K562 (cell line): ENCODE data around the gene ZC3H13. TPM values are rescaled to one million over a fixed set of nuclear protein-coding genes. Genes with fewer than 3 reads are reported as not detected.

Source experiments
- ATAC-seq: fragments of 200-7000 bp; cut with Tn5 transposase; 3 replicates; pipeline ENCODE4 v1.9.1; 2020; ENCODE audit warnings: moderate library complexity
- BruUV-seq: library from RNA; stranded (reverse); fragments of 400-500 nt; replicated peaks from 2 replicates; lab custom pipeline; 2021; lab: Mats Ljungman, UMichigan
- CTCF ChIA-PET: fragments of 300-600 bp; formaldehyde crosslinking; extraction: SDS; loops from one replicate; lab custom pipeline; 2021; ENCODE audit warnings: low intra/inter-chr PET ratio; lab: Yijun Ruan, JAX
- POLR2A ChIA-PET: fragments of 300-600, 350-650 bp; sonication (Branson Sonifier 250); formaldehyde crosslinking; extraction: SDS; loops from one replicate; lab custom pipeline; 2021; ENCODE audit warnings: antibody characterized with exemption, inconsistent platforms; lab: Yijun Ruan, JAX
- DNase-seq, 4 experiments: peaks; one replicate each; pipeline versions ENCODE4 v3.0.0 to v3.0.0-alpha.2; 2011 to 2018; ENCODE audit warnings: low spot score in 3 of 4, mixed read lengths in 3 of 4; ENCODE audit errors: extremely low read depth in 1 of 4
- FAIRE-seq: peaks from 2 replicates; lab custom pipeline; 2011; peaks lifted over from hg19 to GRCh38; lab: Jason Lieb, UNC
- H2AFZ ChIP-seq: 2 replicates; pipeline ENCODE4 v1.6.0; 2011; ENCODE audit warnings: low read depth, low read length, control low read depth, inconsistent platforms
- H3K27ac ChIP-seq: fragments of 200-600 bp; 3 replicates; pipeline ENCODE4 v1.8.0; 2011; ENCODE audit warnings: low read depth, mild to moderate bottlenecking, control low read depth, inconsistent platforms, low read length, moderate library complexity, mixed read lengths; ENCODE audit errors: extremely low read depth
- H3K27me3 ChIP-seq, 2 experiments: fragments of 300-600 bp in 1 of 2; 2 replicates in 1 of 2; 3 replicates in 1 of 2; pipeline versions ENCODE4 v1.6.0 to v1.8.0; 2011; ENCODE audit warnings: inconsistent platforms in 2 of 2, low read length in 2 of 2, mild to moderate bottlenecking in 1 of 2, mixed read lengths in 1 of 2, moderate library complexity in 1 of 2; ENCODE audit not compliant: control insufficient read depth in 2 of 2, insufficient read depth in 2 of 2
- H3K36me3 ChIP-seq: fragments of 300-600 bp; 3 replicates; pipeline ENCODE4 v1.8.0; 2011; ENCODE audit warnings: mild to moderate bottlenecking, low read length, inconsistent platforms; ENCODE audit not compliant: control insufficient read depth, insufficient read depth
- H3K4me1 ChIP-seq, 2 experiments: fragments of 200-600 bp in 1 of 2; replicated peaks in 1 of 2; 2 replicates in 1 of 2; 3 replicates in 1 of 2; pipeline versions ENCODE4 v1.5.1 to v1.8.0; 2011; ENCODE audit warnings: inconsistent platforms in 2 of 2, low read length in 2 of 2, mild to moderate bottlenecking in 1 of 2, mixed read lengths in 1 of 2, moderate library complexity in 1 of 2; ENCODE audit not compliant: control insufficient read depth in 2 of 2, insufficient read depth in 2 of 2
- H3K4me2 ChIP-seq: 2 replicates; pipeline ENCODE4 v1.6.1; 2011; ENCODE audit warnings: low read length, control low read depth, inconsistent platforms, mixed read lengths; ENCODE audit not compliant: insufficient read depth
- H3K4me3 ChIP-seq: fragments of 200-600 bp; sonication (generic), shearing (Covaris generic); 2 replicates; pipeline ENCODE4 v1.5.1; 2016; ENCODE audit warnings: control low read depth, inconsistent platforms
- H3K79me2 ChIP-seq: fragments of 200-600 bp; 3 replicates; pipeline ENCODE4 v1.8.0; 2011; ENCODE audit warnings: low read length, inconsistent platforms; ENCODE audit not compliant: control insufficient read depth, insufficient read depth
- H3K9ac ChIP-seq, 2 experiments: 2 replicates each; pipeline versions ENCODE4 v1.6.0 to v1.6.1; 2011; ENCODE audit warnings: low read depth in 2 of 2, low read length in 2 of 2, control low read depth in 1 of 2, inconsistent platforms in 1 of 2, mild to moderate bottlenecking in 1 of 2, mixed read lengths in 1 of 2; ENCODE audit not compliant: insufficient read depth in 1 of 2
- H3K9me1 ChIP-seq: one replicate; pipeline ENCODE4 v1.6.0; 2011; ENCODE audit warnings: inconsistent platforms, mild to moderate bottlenecking, low read length, moderate library complexity; ENCODE audit not compliant: control insufficient read depth, insufficient read depth
- H3K9me3 ChIP-seq: replicated peaks from 2 replicates; pipeline ENCODE4 v1.5.1; 2011; ENCODE audit warnings: low read depth, low read length, inconsistent platforms; ENCODE audit not compliant: control insufficient read depth, insufficient read depth
- H4K20me1 ChIP-seq: replicated peaks from 2 replicates; pipeline ENCODE4 v1.6.1; 2011; ENCODE audit warnings: low read length, inconsistent platforms, mixed read lengths; ENCODE audit not compliant: control insufficient read depth, insufficient read depth
- BRD9 ChIP-seq: fragments of 450-650 bp; IDR thresholded peaks from 2 replicates; pipeline ENCODE4 v1.6.1; 2018; ENCODE audit warnings: low read depth; ENCODE audit not compliant: partially characterized antibody
- CBX1 ChIP-seq: sonication (generic); IDR thresholded peaks from 2 replicates; pipeline ENCODE4 v1.6.1; 2016; ENCODE audit warnings: antibody characterized with exemption, low read depth, mild to moderate bottlenecking
- CEBPB ChIP-seq: fragments of 450-650 bp; IDR thresholded peaks from 2 replicates; pipeline ENCODE4 v1.6.1; 2016; ENCODE audit warnings: missing genetic modification characterization, missing compliant biosample characterization
- CREM ChIP-seq: IDR thresholded peaks from 2 replicates; pipeline ENCODE4 v1.6.1; 2014; ENCODE audit warnings: antibody characterized with exemption, low read depth
- CTBP1 ChIP-seq: fragments of 450-650 bp; IDR thresholded peaks from 2 replicates; pipeline ENCODE4 v1.6.1; 2016; ENCODE audit warnings: borderline replicate concordance
- ELF1 ChIP-seq: fragments of 200-800 bp; sonication (Bioruptor generic); IDR thresholded peaks from 2 replicates; pipeline ENCODE4 v1.6.1; 2016; ENCODE audit warnings: missing genetic modification characterization, missing compliant biosample characterization
- ETS2 ChIP-seq: IDR thresholded peaks from 2 replicates; pipeline ENCODE4 v1.6.1; 2016; ENCODE audit warnings: borderline replicate concordance, missing genetic modification characterization, mild to moderate bottlenecking, moderate library complexity, missing compliant biosample characterization; ENCODE audit not compliant: poor library complexity, severe bottlenecking
- FOS ChIP-seq: IDR thresholded peaks from 3 replicates; pipeline ENCODE4 v1.6.1; 2011; ENCODE audit not compliant: insufficient read length; ENCODE audit errors: extremely low read depth
- HDGF ChIP-seq: fragments of 450-650 bp; IDR thresholded peaks from 2 replicates; pipeline ENCODE4 v1.6.1; 2016
- HINFP ChIP-seq: fragments of 450-650 bp; conservative IDR thresholded peaks from 2 replicates; pipeline ENCODE4 v1.6.1; 2016; ENCODE audit warnings: missing genetic modification characterization, low read depth, mild to moderate bottlenecking, control low read depth, missing compliant biosample characterization
- KAT7 ChIP-seq: sonication (generic); formaldehyde crosslinking; IDR thresholded peaks from 2 replicates; pipeline ENCODE4 v1.8.0; 2022; ENCODE audit warnings: missing genetic modification reagents, mild to moderate bottlenecking, borderline replicate concordance
- MYNN ChIP-seq, 2 experiments: sonication (generic); formaldehyde crosslinking in 1 of 2; IDR thresholded peaks; 2 replicates each; pipeline versions ENCODE4 v1.5.0 to v1.6.1; 2016 to 2020; ENCODE audit warnings: antibody characterized with exemption in 1 of 2, missing genetic modification reagents in 1 of 2
- NFATC3 ChIP-seq: fragments of 450-650 bp; IDR thresholded peaks from 2 replicates; pipeline ENCODE4 v1.6.1; 2017; ENCODE audit warnings: mild to moderate bottlenecking
- SMARCA4 ChIP-seq: fragments of 450-650 bp; IDR thresholded peaks from 2 replicates; pipeline ENCODE4 v1.6.1; 2016
- XRCC5 ChIP-seq: fragments of 200-400 bp; formaldehyde crosslinking; IDR thresholded peaks from 2 replicates; pipeline ENCODE4 v1.6.1; 2017; ENCODE audit warnings: low read depth, mild to moderate bottlenecking, low read length
- ZNF695 ChIP-seq: fragments of 450-650 bp; formaldehyde crosslinking; IDR thresholded peaks from 2 replicates; pipeline ENCODE4 v1.4.0; 2020; ENCODE audit warnings: mild to moderate bottlenecking, moderate library complexity
- ZSCAN32 ChIP-seq: fragments of 450-650 bp; formaldehyde crosslinking; IDR thresholded peaks from 2 replicates; pipeline ENCODE4 v1.4.0; 2020; ENCODE audit warnings: mild to moderate bottlenecking, moderate library complexity
- WGBS: fragments of 100-300 bp; shearing (Covaris generic); methylation state at CpG from one replicate; pipeline ENCODE4 v1.1.6; 2016; ENCODE audit warnings: low coverage, mixed read lengths; ENCODE audit not compliant: insufficient coverage; ENCODE audit errors: missing lambda C conversion rate; 5-methylcytosine and 5-hydroxymethylcytosine counted together
- in situ Hi-C: fragments of 300-500 bp; cut with MboI; formaldehyde crosslinking; loops from 4 replicates; pipeline ENCODE4 v1.15.0; 2018; ENCODE audit warnings: inconsistent platforms, mixed read lengths
- intact Hi-C: fragments of 100-400 bp; cut with micrococcal nuclease; formaldehyde crosslinking; loops from 2 replicates; pipeline ENCODE4 v1.14.2; 2022
- polyA plus RNA-seq, 8 experiments: library from polyadenylated mRNA; depleted of rRNA in 4 of 8; stranded (reverse) in 5 of 8; unstranded in 3 of 8; fragments of >200 nt; fragmentation: Nextera tagmentation in 2 of 8; fragmentation: Illumina TruSeq in 1 of 8; extraction: Ambion mirVana in 2 of 8; extraction: Trizol in 1 of 8; gene quantifications; 2 replicates each; pipeline versions ENCODE4 v1.2.1 to v1.2.3, GENCODE V29; 2011 to 2014; ENCODE audit warnings: inconsistent platforms in 1 of 8, missing spikeins in 1 of 8
- total RNA-seq, 7 experiments: library from RNA; depleted of rRNA in 6 of 7; stranded (reverse); fragments of >200 nt in 6 of 7; fragmentation: Illumina TruSeq in 2 of 7; extraction: Trizol in 2 of 7; gene quantifications; 2 replicates each; pipeline versions ENCODE4 v1.2.1 to v1.2.3, GENCODE V29; 2011 to 2021; ENCODE audit warnings: low replicate concordance in 1 of 7

ZC3H13 gene
- total and polyA plus RNA-seq, 9 of the 15 experiments (the other 6 are each of a cell fraction or from before 2014, with no cell fraction given) = 4.9 to 27.6 (median 12.1) TPM

- ChIA-PET CTCF (no interaction called here), POLR2A (no interaction called here)
- H3K27ac ChIP-seq = no peak overlapping the region
- no peak overlapping the region for H3K9ac ChIP-seq
- no peak overlapping the region for H2AFZ ChIP-seq
- H4K20me1 ChIP-seq = no peaks in the 10 kb centered on the region
- no peak overlapping the region for H3K4me2 ChIP-seq
- no TSS peak for BruUV-seq
- no peaks in the 10 kb centered on the region for H3K9me3 ChIP-seq
- in situ Hi-C loops (no loop called here), intact Hi-C loops (no loop called here)
- no peaks in the 10 kb centered on the region for H3K9me1 ChIP-seq
- H3K36me3 ChIP-seq = peaks cover 52% of the 10 kb centered on the region
- ATAC-seq = no peak
- H3K4me1 ChIP-seq = no peaks in the 10 kb centered on the region
- 92% methylated on average over 3 of the region's 3 CpGs for WGBS
- no peak for FAIRE-seq
- no peaks in the 10 kb centered on the region for H3K27me3 ChIP-seq
- TF ChIP-seq CREM = no peak
- TF ChIP-seq CTBP1 = no peak
- no peak for TF ChIP-seq FOS
- no peak for TF ChIP-seq HINFP (tag)
- no peak for TF ChIP-seq BRD9
- no peak for TF ChIP-seq ZNF695
- TF ChIP-seq KAT7 (CRISPR knock-in tag) = no peak
- TF ChIP-seq CEBPB = no peak
- no peak for TF ChIP-seq ELF1 (tag)
- no peak for TF ChIP-seq HDGF
- TF ChIP-seq ETS2 (tag) = no peak
- TF ChIP-seq XRCC5 = no peak
- TF ChIP-seq CBX1 = no peak
- TF ChIP-seq NFATC3 = no peak
- no peak for TF ChIP-seq SMARCA4
- no peak for TF ChIP-seq MYNN (IDR thresholded peaks at IDR 0.05)
- TF ChIP-seq MYNN (CRISPR knock-in tag; IDR thresholded peaks at IDR 0.05) = no peak
- no peak for TF ChIP-seq ZSCAN32 (CRISPR knock-in tag)
- H3K4me3 ChIP-seq = no peak overlapping the region
- H3K79me2 ChIP-seq = no peaks in the 10 kb centered on the region
- no peak for DNase-seq
Measured at GRCh38 chr13:46015366-46015765, 37.2 kb downstream of the ZC3H13 start.
